ENCODE measurements around the gene HPSE2. TPM values are rescaled to one million over a fixed set of nuclear protein-coding genes. Genes with fewer than 3 reads are reported as not detected.

The HPSE2 gene
- under 1 TPM in 2 of 6 experiments, not detected in 4; 0.05 to 0.09 TPM for total RNA-seq (2021; fragmentation: NEBNext Ultra II Directional; extraction: Animal tissue kit (Norgen Biotek cat#: 25700))
- long read RNA-seq: 0 reads

DNA sequence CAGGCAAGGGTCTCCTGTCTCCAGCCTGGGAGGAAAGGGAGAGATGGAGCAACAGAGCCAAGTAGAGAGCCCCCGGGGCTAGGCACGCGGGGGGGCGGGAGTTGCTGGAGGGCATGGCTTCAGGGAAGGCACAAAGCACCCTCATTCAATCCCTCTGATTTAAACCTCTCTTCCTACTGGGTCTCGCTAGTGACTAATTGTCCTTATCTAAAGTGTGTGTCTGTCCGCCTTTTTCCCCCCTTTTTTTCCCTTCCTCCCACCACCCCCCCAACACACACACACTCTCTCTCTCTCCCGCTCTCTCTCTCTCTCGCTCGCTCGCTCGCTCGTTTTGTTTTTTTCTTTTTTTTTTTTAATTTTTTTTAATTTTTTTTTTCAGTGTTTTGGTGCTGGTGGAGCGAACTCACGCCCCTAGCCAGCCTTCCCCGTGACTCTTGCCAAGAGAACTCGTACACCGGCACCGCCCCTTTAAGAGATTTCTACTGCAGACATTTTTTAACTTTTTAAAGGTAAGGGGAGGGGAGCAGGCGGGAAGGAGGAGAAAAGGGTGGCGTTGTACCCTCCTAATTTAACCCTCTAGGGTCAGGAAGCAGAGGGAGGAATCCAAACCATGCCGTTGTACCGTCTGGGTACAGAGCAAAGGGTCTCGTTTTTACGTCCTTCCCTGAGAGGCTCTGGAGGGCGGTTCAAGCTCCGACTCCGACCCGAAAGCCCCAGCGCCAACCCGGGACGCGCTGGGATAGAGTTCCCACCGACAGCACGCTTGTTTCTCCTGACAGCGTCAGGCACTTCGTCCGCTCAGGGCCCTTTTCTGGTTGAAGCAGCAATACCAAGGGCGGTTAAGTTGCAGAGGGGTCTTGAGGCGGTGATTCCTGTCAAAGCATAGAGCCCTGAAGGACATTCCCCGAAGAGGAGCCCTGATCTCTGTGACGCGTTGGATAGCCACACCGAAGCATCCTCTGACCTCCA is at the start of gene HPSE2:
HPSE2 (minus strand) TSS at position 195 of the 969 bp plus-strand sequence.
- DNase-seq: no peak
- peak within 1 kb of the TSS; percentile 74 for H3K4me3 Mint-ChIP-seq
- H3K36me3 Mint-ChIP-seq (ENCODE audit: low read depth): no peaks in the 10 kb centered on the region
- peaks cover 51% of the 10 kb centered on the region for H3K27me3 Mint-ChIP-seq (ENCODE audit: insufficient read depth)
- H3K9me3 Mint-ChIP-seq: no peaks in the 10 kb centered on the region
- no peak within 1 kb of the TSS for H3K27ac Mint-ChIP-seq
- peaks cover 38% of the 10 kb centered on the region for H3K4me1 Mint-ChIP-seq (ENCODE audit: low read depth)
- TF ChIP-seq, protein P1, sequence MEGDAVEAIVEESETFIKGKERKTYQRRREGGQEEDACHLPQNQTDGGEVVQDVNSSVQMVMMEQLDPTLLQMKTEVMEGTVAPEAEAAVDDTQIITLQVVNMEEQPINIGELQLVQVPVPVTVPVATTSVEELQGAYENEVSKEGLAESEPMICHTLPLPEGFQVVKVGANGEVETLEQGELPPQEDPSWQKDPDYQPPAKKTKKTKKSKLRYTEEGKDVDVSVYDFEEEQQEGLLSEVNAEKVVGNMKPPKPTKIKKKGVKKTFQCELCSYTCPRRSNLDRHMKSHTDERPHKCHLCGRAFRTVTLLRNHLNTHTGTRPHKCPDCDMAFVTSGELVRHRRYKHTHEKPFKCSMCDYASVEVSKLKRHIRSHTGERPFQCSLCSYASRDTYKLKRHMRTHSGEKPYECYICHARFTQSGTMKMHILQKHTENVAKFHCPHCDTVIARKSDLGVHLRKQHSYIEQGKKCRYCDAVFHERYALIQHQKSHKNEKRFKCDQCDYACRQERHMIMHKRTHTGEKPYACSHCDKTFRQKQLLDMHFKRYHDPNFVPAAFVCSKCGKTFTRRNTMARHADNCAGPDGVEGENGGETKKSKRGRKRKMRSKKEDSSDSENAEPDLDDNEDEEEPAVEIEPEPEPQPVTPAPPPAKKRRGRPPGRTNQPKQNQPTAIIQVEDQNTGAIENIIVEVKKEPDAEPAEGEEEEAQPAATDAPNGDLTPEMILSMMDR (IDR thresholded peaks at IDR 0.05): no peak

DNA sequence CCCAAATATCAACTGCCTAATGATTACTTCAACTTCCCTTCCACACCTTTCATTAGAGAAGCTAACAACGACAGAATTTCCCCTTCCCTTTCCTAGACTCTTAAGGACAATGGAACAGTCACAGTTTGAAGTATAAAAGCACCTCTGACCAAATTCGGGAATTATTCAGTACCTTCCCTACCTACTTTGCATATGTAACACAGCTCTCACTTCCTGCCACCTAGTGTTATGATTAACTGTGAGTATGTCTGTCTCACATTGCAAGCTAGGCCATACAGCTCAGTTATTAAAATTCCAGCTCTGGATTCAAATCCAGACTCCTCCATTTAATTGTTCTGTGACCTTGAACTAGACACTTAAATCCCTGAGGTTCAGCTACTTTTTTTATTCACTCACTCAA is 44.8 kb upstream of the HPSE2 start:
- Mint-ChIP-seq H3K4me1 (ENCODE audit: low read depth) (peaks cover 26% of the 10 kb centered on the region), H3K27ac (peak overlapping the region; percentile 80)

GRCh38 chr10:99279626-99280111 is 44.0 kb upstream of the HPSE2 start:
- no peak overlapping the region for H3K4me3 Mint-ChIP-seq
- peak overlapping the region; percentile 80 for H3K27ac Mint-ChIP-seq
- TF ChIP-seq, protein P1 (IDR thresholded peaks at IDR 0.05): no peak
- H3K27me3 Mint-ChIP-seq (ENCODE audit: insufficient read depth): peaks cover 2% of the 10 kb centered on the region; the same call in 1 of the 2 replicates
- peak; percentile 88 for DNase-seq
- H3K4me1 Mint-ChIP-seq (ENCODE audit: low read depth): peaks cover 25% of the 10 kb centered on the region
- H3K36me3 Mint-ChIP-seq (ENCODE audit: low read depth): peaks cover 7% of the 10 kb centered on the region; the same call in 1 of the 2 replicates
- peaks cover 13% of the 10 kb centered on the region for H3K9me3 Mint-ChIP-seq

More for the DNA sequence above, 44.8 kb upstream of the HPSE2 start:
- TF ChIP-seq, protein P1 (IDR thresholded peaks at IDR 0.05): no peak
- H3K4me3 Mint-ChIP-seq: no peak overlapping the region
- H3K36me3 Mint-ChIP-seq (ENCODE audit: low read depth): peaks cover 7% of the 10 kb centered on the region; the same call in 1 of the 2 replicates
- H3K27me3 Mint-ChIP-seq (ENCODE audit: insufficient read depth): peaks cover 2% of the 10 kb centered on the region; the same call in 1 of the 2 replicates
- H3K9me3 Mint-ChIP-seq: peaks cover 13% of the 10 kb centered on the region
- DNase-seq: no peak

DNA sequence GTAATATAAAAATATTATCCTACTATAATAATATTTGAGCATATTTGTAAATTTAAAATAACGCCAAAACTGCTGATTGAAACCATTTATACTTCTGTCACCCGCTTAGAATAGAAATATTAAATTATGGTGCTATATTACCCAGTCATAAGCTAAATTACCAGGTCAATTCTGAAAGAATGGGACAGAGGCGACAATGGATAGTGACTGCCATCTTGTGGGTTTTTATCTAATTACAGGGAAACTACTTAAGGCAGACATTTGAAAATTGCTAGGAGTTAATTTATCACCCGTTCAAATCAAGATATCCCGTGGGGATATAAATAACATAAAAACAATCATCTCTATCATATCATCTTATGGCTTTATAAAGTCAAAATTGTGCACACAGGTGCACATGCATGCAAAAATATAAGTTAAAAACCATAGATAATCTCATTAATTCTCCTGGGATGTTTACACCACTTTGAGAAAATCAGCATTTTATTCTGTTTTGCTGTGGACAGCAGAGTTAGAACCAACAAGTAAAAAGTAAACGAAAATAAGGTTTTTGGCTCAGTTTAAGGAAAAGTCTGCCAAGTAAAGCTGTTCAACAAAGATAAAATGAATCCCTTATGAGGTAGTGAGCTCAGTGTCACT is 41.3 kb upstream of the HPSE2 start:
- H3K4me1 Mint-ChIP-seq (ENCODE audit: low read depth): peaks cover 25% of the 10 kb centered on the region
- DNase-seq: peak; percentile 3
- H3K36me3 Mint-ChIP-seq (ENCODE audit: low read depth): no peaks in the 10 kb centered on the region
- no peak overlapping the region for H3K27ac Mint-ChIP-seq
- no peak overlapping the region for H3K4me3 Mint-ChIP-seq
- peaks cover 2% of the 10 kb centered on the region; the same call in 1 of the 2 replicates for H3K27me3 Mint-ChIP-seq (ENCODE audit: insufficient read depth)
- TF ChIP-seq, protein P1 (IDR thresholded peaks at IDR 0.05): peak; percentile 76
- H3K9me3 Mint-ChIP-seq: no peaks in the 10 kb centered on the region

DNA sequence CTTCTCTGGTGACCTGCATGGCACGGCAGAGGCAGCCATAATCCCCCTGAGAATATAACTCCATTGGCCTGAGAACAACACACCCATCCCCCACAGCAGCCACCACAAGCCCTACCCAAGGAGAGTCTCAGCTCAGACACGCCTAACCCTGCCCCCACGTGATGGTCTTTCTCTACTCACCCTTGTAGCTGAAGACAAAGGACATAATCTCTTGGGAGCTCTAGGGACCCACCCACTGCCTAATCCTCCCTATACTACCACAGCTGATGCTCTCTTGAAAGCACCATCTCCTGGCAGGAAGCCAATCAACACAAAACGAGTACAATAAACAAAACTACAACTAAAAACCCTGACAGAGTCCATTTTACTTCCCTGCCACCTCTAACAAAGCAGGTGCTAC is 30.7 kb upstream of the HPSE2 start:
- Mint-ChIP-seq H3K27me3 (ENCODE audit: insufficient read depth) (peaks cover 14% of the 10 kb centered on the region), H3K4me3 (no peak overlapping the region), H3K27ac (no peak overlapping the region), H3K9me3 (no peaks in the 10 kb centered on the region), H3K4me1 (ENCODE audit: low read depth) (no peaks in the 10 kb centered on the region), H3K36me3 (ENCODE audit: low read depth) (no peaks in the 10 kb centered on the region)
- no peak for DNase-seq
- TF ChIP-seq, protein P1 (IDR thresholded peaks at IDR 0.05): no peak
